HG03469 (cell line): ENCODE measurements around the gene HOXC9.

Source experiments
- ATAC-seq: cut with Tn5 transposase; IDR thresholded peaks from one replicate; pipeline ENCODE4 v1.9.1; 2021; ENCODE audit warnings: mild to moderate bottlenecking, moderate library complexity, moderate number of reproducible peaks; ENCODE audit not compliant: unreplicated experiment

Gene HOXC9

DNA sequence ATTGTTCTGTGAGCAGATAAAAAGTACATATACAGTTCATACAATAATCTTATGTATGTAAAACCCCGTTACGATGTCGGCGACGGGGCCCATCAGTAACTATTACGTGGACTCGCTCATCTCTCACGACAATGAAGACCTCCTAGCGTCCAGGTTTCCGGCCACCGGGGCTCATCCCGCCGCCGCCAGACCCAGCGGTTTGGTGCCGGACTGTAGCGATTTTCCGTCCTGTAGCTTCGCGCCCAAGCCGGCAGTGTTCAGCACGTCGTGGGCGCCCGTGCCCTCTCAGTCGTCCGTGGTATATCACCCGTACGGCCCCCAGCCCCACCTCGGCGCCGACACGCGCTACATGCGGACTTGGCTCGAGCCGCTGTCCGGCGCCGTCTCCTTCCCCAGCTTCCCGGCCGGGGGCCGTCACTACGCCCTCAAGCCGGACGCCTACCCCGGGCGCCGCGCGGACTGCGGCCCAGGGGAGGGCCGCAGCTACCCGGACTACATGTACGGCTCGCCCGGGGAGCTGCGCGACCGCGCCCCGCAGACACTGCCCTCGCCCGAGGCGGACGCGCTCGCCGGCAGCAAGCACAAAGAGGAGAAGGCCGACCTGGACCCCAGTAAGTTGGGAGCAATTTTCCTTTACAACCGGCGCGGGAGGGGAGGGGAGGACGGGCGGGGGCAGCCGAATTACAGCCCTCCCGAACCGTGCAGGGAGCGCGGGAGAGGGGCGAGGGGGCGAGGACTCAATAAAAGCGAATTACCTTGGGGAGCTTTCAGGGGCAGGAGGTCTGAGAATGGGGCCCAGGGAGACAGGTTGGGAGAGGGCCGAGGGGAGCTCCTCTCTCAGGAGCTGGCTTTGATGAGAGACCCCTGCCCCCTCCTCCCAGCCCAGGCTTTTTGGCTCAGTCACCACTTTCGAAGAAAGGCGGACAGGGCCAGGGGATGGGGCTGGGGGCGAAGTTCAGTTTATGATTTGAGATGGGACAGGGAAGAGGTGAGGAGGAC is at the start of gene HOXC9:
HOXC9 (plus strand) TSS at position 46 of the 999 bp plus-strand sequence; CDS start at position 74, 28 bp downstream.
- ATAC-seq: no peak

DNA sequence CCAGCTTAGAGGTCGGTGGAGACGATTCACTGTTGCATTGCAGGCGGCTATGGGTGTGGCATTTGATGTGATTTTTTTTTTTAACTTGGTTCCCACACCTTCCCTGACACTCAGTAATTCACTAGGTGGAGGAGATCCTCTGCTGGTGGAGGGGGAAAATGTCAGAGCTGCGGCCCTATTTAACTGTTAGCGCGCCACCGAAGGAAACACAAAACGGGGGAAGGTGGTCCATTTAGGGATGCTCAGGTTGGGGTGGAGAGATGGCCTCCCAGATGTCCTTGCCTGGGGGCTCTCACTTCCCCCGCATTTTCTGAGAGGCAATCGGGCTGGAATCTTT is 49.6 kb upstream of the HOXC9 start:
- ATAC-seq: no peak

- no peak for ATAC-seq
These were observed 49.0 kb upstream of the HOXC9 start for GRCh38 chr12:53950789-53951576.

- ATAC-seq: no peak
These were observed 48.2 kb upstream of the HOXC9 start for GRCh38 chr12:53951577-53952334.

- ATAC-seq: no peak
These were observed 47.6 kb upstream of the HOXC9 start for GRCh38 chr12:53952335-53952694.

- ATAC-seq: no peak
These were observed 46.9 kb upstream of the HOXC9 start for GRCh38 chr12:53952871-53953734.

DNA sequence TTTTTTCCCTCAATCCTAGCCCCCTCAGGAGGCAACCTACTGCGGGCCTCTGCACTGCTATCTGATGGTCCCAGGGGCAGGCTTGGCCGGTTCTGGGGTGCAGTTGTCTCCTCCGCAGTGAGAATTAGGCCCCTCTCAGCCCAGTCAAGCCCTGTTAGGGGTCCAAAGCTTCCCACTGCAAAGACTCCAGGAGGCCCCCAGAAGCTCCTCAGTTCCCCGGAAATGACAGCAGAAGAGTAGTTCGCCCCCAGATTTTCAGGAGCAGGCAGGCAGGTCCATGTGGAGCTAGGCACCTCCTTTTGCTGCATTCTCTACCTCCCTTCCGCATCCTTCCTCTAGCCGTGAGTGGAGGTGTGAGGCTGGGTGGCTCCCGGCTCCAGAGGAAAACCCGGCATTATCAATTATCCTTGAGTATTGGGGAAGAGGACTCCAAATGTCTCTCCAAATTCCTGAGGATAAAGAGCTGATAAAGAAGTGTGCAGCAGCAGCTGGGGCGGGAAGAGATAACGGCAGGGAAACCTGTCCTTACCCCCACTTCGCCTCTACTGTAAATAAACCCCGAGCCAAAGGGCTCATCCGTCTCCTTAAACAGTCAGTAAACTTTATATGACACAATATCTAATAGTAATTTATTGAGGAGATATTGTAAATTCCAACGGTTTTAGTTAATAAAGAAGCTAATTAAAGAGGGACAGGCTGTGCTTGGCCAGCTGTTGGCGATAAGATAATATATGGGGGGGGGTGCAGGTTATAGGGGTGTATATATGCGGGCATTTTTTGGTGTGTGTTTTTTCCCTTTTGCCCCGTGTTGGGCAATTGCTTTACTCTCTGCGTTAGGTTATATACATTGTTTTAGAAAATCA is 45.9 kb upstream of the HOXC9 start:
- ATAC-seq: no peak

DNA sequence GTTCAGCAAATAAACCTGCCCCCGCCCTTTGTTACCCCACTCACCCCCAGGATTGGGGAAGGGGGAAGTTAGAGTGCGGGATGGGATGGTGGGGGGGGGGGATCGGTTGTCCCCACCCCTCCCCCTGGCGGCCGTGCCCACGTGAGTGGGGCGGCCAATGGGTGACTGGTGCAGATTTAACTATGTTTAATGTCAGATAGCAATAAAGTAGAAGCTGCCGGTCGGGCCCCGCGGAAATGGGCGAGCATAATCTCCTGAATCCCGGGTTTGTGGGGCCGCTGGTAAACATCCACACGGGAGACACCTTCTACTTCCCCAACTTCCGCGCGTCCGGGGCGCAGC is 45.3 kb upstream of the HOXC9 start, which contains the start of gene HOXC12:
HOXC12 (plus strand) TSS at position 210 of the 342 bp plus-strand sequence; CDS start at position 237, 27 bp downstream.
- no peak for ATAC-seq

GRCh38 chr12:53955036-53955775 is 44.8 kb upstream of the HOXC9 start:
- no peak for ATAC-seq

DNA sequence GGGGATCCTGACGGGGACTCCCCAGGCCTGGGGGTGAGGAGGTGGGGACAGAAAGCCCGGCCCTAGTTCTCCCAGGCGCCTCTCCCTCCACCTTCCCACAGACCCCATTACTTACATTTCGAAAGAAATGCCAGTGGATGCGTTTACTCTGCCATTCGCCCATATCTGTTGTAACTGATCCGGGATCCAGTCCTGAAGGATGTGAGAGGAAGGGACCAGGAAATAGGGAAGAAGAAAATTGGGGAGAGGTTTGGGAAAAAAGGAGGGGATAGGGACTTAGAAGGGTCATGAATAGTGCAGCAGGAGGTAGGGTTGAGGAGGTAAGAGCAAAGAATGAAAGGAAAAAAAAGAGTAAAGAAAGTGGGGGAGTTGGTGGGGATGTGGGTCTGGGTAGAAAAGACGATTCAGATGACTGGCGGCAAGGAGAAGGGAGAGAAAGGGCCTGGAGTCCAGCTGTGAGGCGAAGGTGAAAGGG is 44.1 kb upstream of the HOXC9 start:
- ATAC-seq: no peak

- ATAC-seq: no peak
These were observed 43.6 kb upstream of the HOXC9 start for GRCh38 chr12:53956251-53956887.

- no peak for ATAC-seq
These were observed 42.9 kb upstream of the HOXC9 start for GRCh38 chr12:53956914-53957536.

DNA sequence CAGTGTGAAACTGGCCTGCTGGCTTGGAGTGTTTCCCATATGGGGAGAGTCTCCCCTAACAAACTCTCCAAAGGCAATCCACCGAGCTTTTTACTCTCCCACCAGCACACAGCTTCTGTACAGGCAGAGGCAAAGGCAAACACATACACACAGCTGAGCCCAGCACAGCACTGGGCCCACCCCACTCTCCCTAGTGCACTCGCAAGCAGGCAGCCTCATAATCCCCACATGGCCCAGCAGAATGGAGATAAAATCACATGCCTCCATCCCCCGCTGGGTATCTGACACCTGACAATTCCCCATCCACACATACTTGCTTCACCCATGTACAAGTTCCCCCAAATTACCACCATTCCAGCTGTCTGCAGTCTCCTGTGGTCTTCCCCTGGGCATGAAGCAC is 41.8 kb upstream of the HOXC9 start:
- ATAC-seq: no peak

GRCh38 chr12:53959314-53959713 is 40.6 kb upstream of the HOXC9 start:
- ATAC-seq: no peak

DNA sequence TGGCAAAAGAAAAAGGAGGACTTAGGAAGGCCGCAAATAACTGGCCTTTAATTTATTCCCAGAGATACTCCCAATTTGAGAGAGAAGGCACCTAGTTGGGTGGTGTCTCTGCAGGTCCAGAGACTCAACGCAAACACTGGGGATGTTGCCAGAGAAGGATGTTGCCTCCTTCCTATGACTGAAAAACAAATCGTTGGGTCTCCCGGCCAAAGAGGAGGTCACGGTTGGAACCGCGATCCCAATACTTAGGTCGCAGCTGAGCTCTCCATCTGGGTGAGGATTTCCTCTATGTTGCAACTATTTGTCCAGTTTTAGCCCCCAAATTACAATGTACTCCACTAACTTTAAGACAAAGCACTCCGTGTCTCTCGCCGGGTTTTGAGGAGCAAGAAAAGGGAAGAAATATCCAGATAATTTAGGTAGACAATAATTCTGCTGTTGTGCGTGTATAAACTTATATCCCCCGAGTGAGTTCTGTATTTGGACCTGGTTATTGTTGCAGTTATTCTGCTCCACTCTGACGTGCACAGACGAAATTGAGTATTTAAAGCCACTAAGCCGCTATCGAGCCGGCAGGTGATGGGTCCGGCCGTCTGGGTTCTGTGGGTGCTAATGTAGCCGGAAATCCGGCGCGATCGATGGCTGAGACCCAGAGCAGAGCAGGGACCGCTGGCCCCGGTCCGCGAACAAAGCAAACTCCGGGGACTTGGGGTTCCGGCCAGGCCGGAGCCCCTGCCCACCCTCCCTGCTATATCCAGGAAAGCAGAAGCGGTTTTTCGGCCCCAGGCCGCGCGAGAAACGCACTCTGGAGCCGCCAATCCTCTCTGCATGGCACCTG is 39.6 kb upstream of the HOXC9 start:
- no peak for ATAC-seq

GRCh38 chr12:53961025-53961761 is 38.8 kb upstream of the HOXC9 start:
- no peak for ATAC-seq
